22Rv1 (cell line): Measurements from ENCODE around the gene NAALADL1.

Experiments
- ZFX ChIP-seq: fragments of 450-650 bp; IDR thresholded peaks from 2 replicates; pipeline ENCODE4 v1.6.1; 2017; ENCODE audit warnings: antibody characterized with exemption, borderline replicate concordance
- TF ChIP-seq, protein P1 (sequence below): fragments of 450-650 bp; IDR thresholded peaks from 2 replicates; pipeline ENCODE4 v1.5.1; 2017; ENCODE audit warnings: mild to moderate bottlenecking

- TF ChIP-seq, protein P1, sequence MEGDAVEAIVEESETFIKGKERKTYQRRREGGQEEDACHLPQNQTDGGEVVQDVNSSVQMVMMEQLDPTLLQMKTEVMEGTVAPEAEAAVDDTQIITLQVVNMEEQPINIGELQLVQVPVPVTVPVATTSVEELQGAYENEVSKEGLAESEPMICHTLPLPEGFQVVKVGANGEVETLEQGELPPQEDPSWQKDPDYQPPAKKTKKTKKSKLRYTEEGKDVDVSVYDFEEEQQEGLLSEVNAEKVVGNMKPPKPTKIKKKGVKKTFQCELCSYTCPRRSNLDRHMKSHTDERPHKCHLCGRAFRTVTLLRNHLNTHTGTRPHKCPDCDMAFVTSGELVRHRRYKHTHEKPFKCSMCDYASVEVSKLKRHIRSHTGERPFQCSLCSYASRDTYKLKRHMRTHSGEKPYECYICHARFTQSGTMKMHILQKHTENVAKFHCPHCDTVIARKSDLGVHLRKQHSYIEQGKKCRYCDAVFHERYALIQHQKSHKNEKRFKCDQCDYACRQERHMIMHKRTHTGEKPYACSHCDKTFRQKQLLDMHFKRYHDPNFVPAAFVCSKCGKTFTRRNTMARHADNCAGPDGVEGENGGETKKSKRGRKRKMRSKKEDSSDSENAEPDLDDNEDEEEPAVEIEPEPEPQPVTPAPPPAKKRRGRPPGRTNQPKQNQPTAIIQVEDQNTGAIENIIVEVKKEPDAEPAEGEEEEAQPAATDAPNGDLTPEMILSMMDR: no peak
- TF ChIP-seq ZFX: no peak
Measured at GRCh38 chr11:65087827-65088226, 29.5 kb upstream of the NAALADL1 start.
